ENCODE results near the gene PNMA8B.

PNMA8B gene

GRCh38 chr19:46517471-46517870 is 21.8 kb upstream of the PNMA8B start:
- peaks cover 7% of the 10 kb centered on the region; the same call in 1 of the 2 replicates for H3K27me3 ChIP-seq (ENCODE audit: low read depth, low read length)

GRCh38 chr19:46515879-46516350 is 20.2 kb upstream of the PNMA8B start:
- H3K79me2 ChIP-seq (ENCODE audit: low read length), result no peaks in the 10 kb centered on the region
- no peak overlapping the region for H3K27ac ChIP-seq (ENCODE audit: low read length)
- peaks cover 21% of the 10 kb centered on the region; the same call in 1 of the 2 replicates for H3K4me1 ChIP-seq (ENCODE audit: low read length)
- no peak overlapping the region for H3K4me3 ChIP-seq (ENCODE audit: low read length)
- peaks cover 7% of the 10 kb centered on the region; the same call in 1 of the 2 replicates for H3K27me3 ChIP-seq (ENCODE audit: low read depth, low read length)
- TF ChIP-seq, protein P1, sequence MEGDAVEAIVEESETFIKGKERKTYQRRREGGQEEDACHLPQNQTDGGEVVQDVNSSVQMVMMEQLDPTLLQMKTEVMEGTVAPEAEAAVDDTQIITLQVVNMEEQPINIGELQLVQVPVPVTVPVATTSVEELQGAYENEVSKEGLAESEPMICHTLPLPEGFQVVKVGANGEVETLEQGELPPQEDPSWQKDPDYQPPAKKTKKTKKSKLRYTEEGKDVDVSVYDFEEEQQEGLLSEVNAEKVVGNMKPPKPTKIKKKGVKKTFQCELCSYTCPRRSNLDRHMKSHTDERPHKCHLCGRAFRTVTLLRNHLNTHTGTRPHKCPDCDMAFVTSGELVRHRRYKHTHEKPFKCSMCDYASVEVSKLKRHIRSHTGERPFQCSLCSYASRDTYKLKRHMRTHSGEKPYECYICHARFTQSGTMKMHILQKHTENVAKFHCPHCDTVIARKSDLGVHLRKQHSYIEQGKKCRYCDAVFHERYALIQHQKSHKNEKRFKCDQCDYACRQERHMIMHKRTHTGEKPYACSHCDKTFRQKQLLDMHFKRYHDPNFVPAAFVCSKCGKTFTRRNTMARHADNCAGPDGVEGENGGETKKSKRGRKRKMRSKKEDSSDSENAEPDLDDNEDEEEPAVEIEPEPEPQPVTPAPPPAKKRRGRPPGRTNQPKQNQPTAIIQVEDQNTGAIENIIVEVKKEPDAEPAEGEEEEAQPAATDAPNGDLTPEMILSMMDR (IDR thresholded peaks at IDR 0.05; ENCODE audit: low read depth, low read length), result peak; percentile 76
- no peak for TF ChIP-seq EZH2phosphoT487 (IDR thresholded peaks at IDR 0.05; ENCODE audit: low read depth)
- H3K36me3 ChIP-seq (replicated peaks; ENCODE audit: low read depth, low read length), result no peaks in the 10 kb centered on the region
- H4K20me1 ChIP-seq (ENCODE audit: insufficient read depth, low read length), result no peaks in the 10 kb centered on the region
- H3K9ac ChIP-seq (ENCODE audit: low read length), result no peak overlapping the region
- peak overlapping the region; percentile 29; the same call in 1 of the 2 replicates for H2AFZ ChIP-seq (ENCODE audit: low read depth, low read length)
- H3K4me2 ChIP-seq (ENCODE audit: low read length), result no peak overlapping the region
- H3K9me3 ChIP-seq (ENCODE audit: insufficient read depth, low read length), result no peaks in the 10 kb centered on the region

More at GRCh38 chr19:46517471-46517870, 21.8 kb upstream of the PNMA8B start:
- H3K27ac ChIP-seq (ENCODE audit: low read length), result no peak overlapping the region
- no peak overlapping the region for H2AFZ ChIP-seq (ENCODE audit: low read depth, low read length)
- no peaks in the 10 kb centered on the region for H3K36me3 ChIP-seq (replicated peaks; ENCODE audit: low read depth, low read length)
- H3K9ac ChIP-seq (ENCODE audit: low read length), result no peak overlapping the region
- H3K79me2 ChIP-seq (ENCODE audit: low read length), result no peaks in the 10 kb centered on the region
- TF ChIP-seq, protein P1 (IDR thresholded peaks at IDR 0.05; ENCODE audit: low read depth, low read length), result no peak
- no peak for TF ChIP-seq EZH2phosphoT487 (IDR thresholded peaks at IDR 0.05; ENCODE audit: low read depth)
- no peaks in the 10 kb centered on the region for H4K20me1 ChIP-seq (ENCODE audit: insufficient read depth, low read length)
- no peak overlapping the region for H3K4me3 ChIP-seq (ENCODE audit: low read length)
- no peaks in the 10 kb centered on the region for H3K9me3 ChIP-seq (ENCODE audit: insufficient read depth, low read length)
- peaks cover 21% of the 10 kb centered on the region; the same call in 1 of the 2 replicates for H3K4me1 ChIP-seq (ENCODE audit: low read length)
- H3K4me2 ChIP-seq (ENCODE audit: low read length), result no peak overlapping the region

DNA sequence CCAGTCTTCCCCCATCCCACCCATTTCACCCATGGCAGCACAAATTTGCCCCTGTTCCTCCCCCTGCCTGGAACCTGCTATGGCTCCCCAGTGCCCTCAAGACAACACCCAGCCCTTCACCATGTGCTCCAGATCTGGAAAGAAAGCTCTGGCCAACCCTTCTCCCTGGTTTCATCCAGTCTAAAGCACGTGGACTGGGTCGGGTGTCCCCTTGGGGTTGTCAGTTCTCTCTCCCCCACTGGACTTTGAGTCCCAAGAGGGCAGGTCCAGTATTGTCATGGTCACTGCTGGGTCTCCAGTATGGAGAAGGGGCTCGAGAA is 19.6 kb upstream of the PNMA8B start:
- Histone ChIP-seq H4K20me1 (ENCODE audit: insufficient read depth, low read length) (no peaks in the 10 kb centered on the region), H3K36me3 (replicated peaks; ENCODE audit: low read depth, low read length) (no peaks in the 10 kb centered on the region), H3K27me3 (ENCODE audit: low read depth, low read length) (peaks cover 7% of the 10 kb centered on the region; the same call in 1 of the 2 replicates), H3K9me3 (ENCODE audit: insufficient read depth, low read length) (no peaks in the 10 kb centered on the region), H3K27ac (ENCODE audit: low read length) (no peak overlapping the region), H3K79me2 (ENCODE audit: low read length) (no peaks in the 10 kb centered on the region), H3K9ac (ENCODE audit: low read length) (no peak overlapping the region), H3K4me2 (ENCODE audit: low read length) (no peak overlapping the region), H3K4me3 (ENCODE audit: low read length) (no peak overlapping the region), H2AFZ (ENCODE audit: low read depth, low read length) (no peak overlapping the region), H3K4me1 (ENCODE audit: low read length) (peaks cover 16% of the 10 kb centered on the region; the same call in 1 of the 2 replicates)
- no peak for TF ChIP-seq EZH2phosphoT487 (IDR thresholded peaks at IDR 0.05; ENCODE audit: low read depth)
- TF ChIP-seq, protein P1 (IDR thresholded peaks at IDR 0.05; ENCODE audit: low read depth, low read length), result no peak

GRCh38 chr19:46514589-46515289 is 19.1 kb upstream of the PNMA8B start:
- TF ChIP-seq EZH2phosphoT487 (IDR thresholded peaks at IDR 0.05; ENCODE audit: low read depth), result no peak
- TF ChIP-seq, protein P1 (IDR thresholded peaks at IDR 0.05; ENCODE audit: low read depth, low read length), result no peak
- H2AFZ ChIP-seq (ENCODE audit: low read depth, low read length), result no peak overlapping the region
- no peaks in the 10 kb centered on the region for H3K36me3 ChIP-seq (replicated peaks; ENCODE audit: low read depth, low read length)
- H3K4me2 ChIP-seq (ENCODE audit: low read length), result no peak overlapping the region
- H3K79me2 ChIP-seq (ENCODE audit: low read length), result no peaks in the 10 kb centered on the region
- no peak overlapping the region for H3K4me3 ChIP-seq (ENCODE audit: low read length)
- no peaks in the 10 kb centered on the region for H4K20me1 ChIP-seq (ENCODE audit: insufficient read depth, low read length)
- H3K27me3 ChIP-seq (ENCODE audit: low read depth, low read length), result peaks cover 7% of the 10 kb centered on the region; the same call in 1 of the 2 replicates
- H3K27ac ChIP-seq (ENCODE audit: low read length), result no peak overlapping the region
- no peak overlapping the region for H3K9ac ChIP-seq (ENCODE audit: low read length)
- H3K9me3 ChIP-seq (ENCODE audit: insufficient read depth, low read length), result no peaks in the 10 kb centered on the region
- H3K4me1 ChIP-seq (ENCODE audit: low read length), result peaks cover 13% of the 10 kb centered on the region; the same call in 1 of the 2 replicates
